HG03571 (cell line): ENCODE results near the gene TATDN2.

ENCODE experiments used
- ATAC-seq: cut with Tn5 transposase; IDR thresholded peaks from one replicate; pipeline ENCODE4 v1.9.1; 2021; ENCODE audit not compliant: unreplicated experiment

Gene TATDN2, protein sequence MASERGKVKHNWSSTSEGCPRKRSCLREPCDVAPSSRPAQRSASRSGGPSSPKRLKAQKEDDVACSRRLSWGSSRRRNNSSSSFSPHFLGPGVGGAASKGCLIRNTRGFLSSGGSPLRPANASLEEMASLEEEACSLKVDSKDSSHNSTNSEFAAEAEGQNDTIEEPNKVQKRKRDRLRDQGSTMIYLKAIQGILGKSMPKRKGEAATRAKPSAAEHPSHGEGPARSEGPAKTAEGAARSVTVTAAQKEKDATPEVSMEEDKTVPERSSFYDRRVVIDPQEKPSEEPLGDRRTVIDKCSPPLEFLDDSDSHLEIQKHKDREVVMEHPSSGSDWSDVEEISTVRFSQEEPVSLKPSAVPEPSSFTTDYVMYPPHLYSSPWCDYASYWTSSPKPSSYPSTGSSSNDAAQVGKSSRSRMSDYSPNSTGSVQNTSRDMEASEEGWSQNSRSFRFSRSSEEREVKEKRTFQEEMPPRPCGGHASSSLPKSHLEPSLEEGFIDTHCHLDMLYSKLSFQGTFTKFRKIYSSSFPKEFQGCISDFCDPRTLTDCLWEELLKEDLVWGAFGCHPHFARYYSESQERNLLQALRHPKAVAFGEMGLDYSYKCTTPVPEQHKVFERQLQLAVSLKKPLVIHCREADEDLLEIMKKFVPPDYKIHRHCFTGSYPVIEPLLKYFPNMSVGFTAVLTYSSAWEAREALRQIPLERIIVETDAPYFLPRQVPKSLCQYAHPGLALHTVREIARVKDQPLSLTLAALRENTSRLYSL

DNA sequence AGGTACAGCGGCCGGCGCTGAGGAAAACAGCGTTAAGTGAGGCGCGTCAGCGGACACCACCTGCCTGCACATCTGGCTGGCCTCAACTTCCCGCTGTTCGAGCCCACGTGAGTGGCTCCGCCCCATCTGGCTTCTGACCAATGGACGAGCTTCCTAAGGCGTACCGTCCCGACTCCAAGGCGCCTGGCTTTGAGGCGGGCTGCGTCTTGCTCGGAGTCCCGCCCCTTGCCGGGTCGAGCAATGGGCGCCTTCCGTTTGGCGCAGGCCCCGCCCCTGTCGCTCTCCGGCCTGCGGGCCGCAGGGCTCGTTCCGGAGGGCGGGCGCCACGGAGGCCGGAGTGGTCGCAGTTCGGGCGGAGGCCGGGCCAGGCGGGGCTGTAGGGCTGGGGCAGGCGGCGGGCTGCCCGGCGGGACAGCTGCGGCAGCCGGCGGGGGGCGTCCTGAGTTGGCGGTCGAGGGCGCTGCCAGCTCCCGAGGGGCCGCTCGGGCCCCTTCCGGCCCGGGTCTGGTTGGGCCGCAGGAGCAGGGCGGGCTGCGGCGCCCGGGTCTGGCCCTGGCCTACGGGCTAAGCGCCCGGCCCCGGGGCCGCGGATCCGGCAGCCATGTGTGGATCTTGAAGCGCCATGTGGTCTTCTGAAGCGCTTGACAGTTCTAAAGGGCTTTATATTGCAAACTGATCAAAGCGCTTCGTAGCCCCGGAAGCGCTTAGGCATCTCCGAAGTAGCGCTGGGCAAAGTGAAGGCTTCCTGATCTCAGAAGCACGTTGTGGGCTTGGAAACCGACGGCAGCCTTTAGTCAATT lies at the start of gene TATDN2:
Gene TATDN2, plus strand, starts transcription at position 276 of the 800 bp plus-strand sequence. CDS start 742 bp downstream, outside the sequence.
- peak; percentile 94 for ATAC-seq

DNA sequence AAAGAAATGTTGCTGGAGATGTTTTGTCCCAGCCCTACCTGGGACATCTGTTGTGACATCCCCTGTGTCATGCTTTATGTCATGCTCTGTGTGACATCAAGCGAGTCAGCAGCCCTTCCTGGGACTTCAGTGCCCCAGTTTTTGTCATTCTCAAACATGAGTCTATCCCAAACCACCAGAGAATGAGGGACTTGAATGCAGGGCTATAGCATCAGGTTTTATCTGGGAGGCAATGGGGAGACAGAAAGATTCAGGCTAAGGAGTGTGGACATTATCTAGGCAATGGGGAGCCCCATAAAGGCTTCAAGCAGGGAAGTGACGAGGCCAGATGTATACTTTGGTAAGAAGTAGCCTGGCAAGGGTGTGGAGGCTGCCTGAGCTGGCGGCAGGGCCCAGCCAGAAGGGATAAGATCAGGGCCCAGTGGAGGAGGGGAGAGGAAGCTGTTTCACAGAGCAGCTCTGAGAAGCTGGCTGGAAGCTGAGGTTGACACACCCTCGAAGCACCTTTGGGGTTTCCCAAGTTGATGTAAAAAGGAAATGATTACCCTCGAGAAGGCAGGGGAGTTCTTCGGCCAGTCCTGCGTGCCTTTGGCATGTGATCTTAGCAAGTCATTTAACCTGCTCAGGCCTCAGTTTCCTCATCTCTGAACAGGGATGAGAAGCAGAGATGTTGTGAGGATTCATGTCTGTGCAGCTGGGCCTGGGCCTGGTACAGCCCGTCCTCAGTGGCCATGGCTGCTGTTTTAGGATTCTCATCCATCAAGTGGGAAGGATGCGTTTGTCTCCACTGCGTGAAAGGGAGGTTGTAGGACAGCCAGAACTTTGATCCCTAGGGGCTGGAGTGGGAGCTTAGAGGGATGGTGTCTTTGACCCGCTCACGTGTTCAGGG lies 49.3 kb upstream of the TATDN2 start:
- peak; percentile 77 for ATAC-seq

DNA sequence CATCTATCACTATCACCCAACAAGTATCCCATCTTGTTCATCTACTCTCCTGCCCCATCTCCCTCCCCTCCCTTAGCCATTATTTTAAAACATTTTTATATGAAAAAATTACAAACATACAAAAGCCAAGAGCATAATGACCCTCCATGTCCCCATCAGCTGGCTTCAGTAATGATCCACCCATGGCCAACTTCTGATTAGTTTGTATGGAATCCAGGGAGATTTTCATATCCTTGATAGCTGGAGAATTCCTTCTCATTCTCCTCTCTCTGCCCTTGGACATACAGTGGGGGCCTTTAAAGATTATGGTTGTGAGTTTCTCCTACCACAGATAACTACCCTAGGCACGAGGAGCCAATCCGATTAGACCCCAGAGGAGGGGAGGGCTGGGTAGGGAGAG lies 43.3 kb upstream of the TATDN2 start:
- ATAC-seq = no peak

DNA sequence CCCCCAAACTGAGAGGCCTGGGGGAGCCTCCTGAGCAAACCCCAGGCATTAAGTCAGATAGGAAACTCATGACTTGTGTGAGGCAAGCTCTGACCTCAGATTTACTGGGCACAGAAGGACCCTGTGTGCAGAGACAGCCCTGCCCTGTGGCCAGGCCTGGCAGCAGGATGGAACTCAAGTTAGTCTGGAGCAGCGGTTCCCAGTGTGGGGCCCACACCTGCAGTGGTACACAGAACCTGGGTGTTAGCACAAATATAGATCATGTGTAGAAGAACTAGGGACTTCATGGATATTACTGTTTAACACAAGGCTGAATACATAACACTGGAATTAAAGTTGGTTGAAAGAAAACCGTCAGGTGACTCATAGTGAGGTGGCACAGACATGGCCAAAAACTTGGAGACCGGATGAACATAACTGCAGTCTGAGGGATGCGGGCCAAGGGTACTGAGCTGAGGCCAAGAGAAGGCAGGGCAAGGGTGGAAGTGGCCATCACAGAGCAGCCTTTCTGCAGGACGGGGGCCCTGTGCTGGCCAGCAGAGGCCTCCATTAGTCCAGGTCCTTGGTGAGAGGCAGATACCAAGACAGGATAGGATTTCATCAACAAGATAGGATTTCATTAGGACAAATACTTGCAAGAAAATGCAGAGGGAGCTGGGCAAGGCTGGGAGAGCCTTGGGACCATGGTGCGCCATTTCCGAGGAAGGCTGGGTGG lies 42.7 kb upstream of the TATDN2 start:
- ATAC-seq = no peak

DNA sequence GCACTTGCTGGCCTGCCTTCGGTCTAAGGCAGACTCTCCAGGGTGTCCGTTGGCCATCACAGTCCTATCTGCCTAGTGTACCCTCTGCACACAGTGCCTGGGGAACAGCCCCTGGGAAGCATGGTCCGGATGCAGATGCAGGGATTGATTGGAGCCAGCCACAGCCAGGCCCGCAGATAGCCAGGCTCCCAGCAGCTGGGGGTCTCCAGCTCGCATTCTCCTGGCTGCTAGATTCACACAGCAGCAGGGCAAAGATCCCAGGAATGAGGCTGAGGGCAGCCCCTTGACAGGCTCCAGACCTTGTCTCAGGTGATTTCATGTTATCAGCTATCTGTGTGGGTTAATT lies 42.1 kb upstream of the TATDN2 start:
- ATAC-seq = no peak

DNA sequence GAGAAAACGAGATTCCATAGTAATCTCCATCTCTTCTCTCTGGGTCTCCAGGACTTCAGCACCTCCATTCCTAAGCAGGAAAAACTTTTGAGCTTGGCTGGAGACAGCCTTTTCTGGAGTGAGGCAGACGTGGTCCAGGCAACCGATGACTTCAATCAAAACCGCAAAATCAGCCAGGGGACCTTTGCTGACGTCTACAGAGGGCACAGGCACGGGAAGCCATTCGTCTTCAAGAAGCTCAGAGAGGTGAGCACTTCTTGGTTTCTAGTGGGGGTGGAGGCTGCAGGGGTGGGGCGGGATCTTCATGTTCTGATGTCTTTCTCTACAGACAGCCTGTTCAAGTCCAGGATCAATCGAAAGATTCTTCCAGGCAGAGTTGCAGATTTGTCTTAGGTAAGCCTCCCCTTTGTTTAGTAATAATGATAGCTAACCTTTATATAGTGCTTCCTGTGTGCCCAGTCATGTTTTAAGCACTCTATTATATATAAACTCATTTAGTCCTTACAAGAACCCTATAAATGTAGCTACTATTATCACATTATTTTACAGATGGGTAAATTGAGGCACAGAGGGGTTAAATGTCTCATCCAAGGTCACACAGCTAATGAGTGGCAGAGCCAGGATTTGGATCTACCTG lies 35.0 kb upstream of the TATDN2 start:
- no peak for ATAC-seq

DNA sequence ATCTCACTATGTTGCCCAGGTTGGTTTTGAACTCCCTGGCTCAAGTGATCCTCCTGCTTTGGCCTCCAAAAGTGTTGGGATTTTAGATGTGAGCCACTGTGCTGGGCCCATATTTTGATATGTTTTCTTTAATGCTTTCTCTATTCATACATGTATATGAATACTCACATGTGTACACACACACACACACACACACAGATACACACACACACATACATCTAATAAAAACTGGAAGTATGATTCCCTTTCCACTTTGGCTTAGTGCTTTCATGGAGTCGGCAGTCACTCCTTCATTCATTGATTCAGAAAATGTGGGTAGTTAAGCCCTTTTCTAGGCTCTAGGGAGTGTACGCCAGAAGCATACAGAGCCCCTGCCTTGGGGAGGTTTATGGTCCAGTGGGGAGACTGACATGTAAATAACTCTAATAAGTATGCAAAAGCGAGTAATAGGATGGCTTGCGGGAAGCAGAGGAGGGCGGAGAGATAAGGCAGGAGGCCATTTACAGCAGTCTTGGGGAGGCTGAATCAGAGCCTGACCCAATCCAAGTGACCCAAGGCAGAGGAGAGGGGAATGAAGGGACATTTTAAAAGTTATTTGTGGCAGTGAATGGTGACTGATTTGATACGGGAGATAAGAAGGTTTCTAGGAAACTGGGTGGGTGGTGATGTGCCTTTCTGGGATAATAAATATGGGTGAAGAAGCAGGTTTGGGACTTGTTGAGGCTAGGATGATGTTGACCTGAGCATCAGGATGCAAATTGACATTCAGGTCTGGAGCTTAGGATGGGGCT lies 32.5 kb upstream of the TATDN2 start:
- ATAC-seq = no peak

DNA sequence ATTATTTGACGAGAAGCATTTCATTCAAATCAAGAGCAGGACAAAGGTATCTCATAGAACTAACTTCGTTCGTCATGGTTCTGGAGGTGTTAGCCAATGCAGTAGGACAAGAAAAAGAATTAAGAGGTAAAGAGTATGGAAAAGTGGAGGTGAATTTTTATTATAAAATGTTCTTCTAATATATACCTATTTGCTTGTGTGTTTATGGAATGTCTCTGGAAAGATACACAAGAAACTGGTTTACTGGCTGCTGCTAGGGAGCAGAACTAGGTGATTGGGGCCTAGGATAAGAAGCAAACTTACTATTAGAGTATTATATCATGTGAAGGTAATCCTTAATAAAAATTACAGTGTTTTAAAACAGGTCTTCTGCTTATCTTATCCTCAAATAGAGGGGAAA lies 30.9 kb upstream of the TATDN2 start:
- no peak for ATAC-seq

DNA sequence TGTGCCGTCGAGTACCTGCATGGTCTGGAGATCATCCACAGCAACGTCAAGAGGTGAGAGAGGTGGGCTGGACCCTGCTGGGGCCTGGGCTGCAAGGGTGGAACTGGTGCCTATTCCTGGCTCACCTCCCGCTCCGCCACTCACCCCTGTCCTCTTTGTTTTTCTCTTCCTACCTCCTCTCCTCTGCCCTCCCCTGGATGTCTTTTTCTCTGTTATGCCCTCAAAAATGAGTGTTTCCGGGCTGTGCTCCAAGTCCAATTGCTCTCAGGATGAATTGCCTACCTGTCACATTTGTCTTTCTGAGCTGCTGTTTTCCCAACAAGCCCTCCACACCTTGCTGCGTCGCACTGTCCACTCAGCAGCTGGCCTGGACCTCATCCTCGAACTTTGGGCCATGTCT lies 28.5 kb upstream of the TATDN2 start:
- ATAC-seq = no peak

DNA sequence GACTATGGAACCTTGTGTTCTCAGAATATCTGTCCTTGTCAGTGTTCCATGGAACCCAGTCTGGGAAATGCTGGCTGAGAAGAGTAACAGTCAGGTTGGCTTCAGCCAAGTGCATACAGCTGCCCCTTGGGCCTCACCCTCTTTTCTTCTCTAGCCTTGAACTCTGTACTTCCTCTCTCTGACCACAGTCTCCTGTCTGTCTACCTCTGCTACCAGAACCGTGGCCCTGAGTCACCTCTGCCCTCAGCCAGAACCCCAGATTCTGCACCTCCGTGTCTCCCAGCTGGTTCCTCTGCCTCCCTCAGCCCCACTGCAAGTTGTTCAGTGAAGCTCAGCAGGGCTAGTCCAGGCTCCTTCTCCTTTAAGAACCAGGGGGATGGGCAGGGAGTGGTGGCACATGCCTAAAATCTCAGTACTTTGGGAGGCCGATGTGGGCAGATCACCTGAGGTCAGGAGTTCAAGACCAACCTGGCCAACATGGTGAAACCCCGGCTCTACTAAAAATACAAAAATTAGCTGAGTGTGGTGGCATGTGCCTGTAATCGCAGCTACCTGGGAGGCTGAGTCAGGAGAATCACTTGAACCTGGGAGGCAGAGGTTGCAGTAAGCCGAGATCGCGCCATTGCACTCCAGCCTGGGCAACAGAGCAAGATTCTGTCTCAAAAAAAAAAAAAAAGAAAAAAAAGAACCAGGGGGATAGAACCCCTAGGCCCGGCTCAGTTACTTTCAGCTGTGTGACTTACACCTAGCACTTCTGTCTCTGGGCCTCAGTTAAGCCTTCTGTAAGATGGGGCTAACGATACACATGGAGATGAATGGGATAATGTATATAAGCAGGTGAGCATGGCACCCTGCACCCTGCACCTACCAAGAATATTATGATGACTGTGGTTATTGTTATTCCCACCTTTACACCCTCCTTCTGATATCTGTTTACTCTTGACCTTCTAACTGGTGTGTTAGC lies 24.3 kb upstream of the TATDN2 start:
- peak; percentile 53 for ATAC-seq

DNA sequence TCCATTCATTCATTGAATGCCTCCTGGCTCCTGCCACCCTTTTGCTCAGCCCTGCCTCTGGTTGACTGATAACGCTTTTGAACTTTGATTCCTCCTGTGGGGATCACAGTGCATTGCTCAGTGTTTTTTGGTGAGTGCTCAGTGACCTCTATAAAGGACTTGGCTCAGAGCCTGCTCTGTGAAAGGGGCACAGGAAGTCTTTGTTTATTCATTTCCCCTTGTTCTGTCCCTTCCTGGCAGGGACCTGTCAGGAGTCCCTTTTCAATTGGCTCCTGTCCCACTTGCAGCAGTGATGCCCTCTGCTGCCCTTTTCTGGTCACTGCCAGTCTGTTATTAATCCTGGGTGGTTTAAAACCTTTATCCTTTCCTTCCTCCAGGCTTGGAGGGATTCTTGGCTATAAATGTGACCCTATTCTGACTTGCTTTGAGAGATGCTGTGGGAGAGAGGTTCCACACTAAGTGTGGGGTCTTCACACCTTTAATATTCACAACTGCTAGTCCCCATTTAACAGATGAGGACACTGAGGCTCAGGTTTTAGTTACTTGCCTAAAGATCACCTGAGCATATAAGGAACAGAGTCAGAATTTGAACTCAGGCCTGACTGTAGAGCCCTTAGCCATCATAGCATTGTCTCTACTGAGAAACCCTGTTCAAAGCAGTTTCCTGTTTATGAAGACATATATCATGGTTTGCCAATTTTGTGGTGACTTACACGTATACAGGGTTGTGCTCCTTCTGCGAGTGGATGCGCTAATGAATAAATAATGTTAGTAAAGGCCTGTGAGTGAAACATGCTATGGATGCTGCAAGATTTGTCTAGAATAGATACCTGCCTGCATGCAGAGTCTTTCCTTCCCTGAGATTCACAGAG lies 23.2 kb upstream of the TATDN2 start:
- no peak for ATAC-seq

DNA sequence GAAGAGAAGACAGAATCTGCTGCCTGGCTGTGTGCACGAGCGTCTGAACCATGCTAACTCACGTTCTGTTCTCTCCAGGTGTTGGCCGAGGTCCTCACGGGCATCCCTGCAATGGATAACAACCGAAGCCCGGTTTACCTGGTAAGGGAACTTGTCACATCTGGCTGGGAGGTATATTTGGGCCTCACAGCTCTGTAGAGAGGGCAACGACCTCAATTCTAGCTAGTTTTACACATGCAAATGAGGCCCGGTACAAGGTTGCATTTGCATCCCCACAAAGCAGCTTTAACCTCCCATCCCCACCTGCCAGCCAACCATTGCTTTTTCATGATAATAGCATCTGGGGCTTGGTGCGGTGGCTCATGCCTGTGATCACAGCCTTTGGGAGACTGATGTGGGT lies 22.0 kb upstream of the TATDN2 start:
- ATAC-seq = no peak

DNA sequence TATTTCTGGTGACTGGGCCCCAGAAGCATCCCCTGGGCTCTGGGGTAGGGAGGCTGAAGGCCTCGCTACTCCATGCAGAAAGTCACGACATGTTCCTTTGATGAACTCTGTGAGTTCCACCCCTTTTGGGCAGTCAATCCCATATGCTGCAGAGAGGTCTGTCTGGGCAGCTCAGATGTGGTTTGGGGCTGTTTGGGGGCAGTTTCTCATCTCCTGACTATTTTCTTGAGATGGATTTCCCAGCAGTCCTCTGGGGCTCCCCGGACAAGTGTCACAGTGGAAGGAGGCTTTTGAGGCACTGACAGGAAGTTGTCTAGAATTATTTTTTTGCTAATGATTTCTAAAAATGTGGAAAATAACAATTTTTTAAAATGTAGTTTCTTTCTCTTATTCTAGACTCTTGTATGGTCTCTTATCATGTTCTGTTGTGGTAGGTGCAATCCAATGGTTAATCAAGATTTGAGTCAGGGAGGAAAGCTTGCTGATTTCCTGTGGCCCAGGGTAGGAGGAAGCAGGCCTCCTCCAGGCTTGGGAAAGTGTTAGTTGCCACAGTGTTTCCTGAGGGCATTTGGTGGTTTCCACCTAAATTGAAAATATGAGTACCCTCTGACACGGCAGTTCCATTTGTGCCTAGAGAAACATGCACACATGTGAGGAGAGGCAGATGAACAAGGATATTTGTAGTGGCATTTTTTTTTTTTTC lies 19.9 kb upstream of the TATDN2 start:
- ATAC-seq = no peak

DNA sequence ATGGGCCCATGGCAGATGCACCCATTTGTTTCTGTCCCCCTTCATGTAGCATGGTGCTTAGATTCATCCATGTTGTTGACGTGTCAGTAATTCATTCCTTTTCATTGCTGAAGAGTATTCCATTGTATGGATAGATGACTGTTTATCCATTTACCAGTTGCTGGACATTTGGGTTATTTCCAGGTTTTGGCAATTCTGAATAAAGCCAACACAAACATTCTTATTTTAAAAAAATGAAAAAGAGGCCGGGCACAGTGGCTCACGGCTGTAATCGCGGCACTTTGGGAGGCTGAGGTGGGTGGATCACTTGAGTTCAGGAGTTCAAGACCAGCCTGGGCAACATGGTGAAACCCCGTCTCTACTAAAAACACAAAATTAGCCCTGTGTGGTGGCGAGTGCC lies 18.7 kb upstream of the TATDN2 start:
- ATAC-seq = no peak

DNA sequence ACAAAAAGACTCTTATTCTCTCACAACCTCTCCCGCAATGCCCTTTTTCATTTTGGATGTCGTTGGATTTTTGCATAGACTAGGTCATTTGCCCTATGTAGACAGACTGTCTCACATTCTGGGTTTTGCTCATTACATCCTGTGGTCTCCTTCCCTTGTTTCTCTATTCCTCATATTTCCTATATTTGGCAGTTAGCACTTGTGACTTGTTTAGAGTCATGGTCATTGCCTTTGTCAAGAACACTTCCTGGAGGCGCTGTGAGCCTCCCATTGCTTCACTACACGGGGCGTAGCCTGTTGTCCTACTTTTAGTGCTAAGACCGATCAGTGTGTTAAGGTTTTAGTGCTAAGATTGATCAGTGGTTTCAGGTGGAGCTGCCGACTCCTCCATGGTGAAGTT lies 16.1 kb upstream of the TATDN2 start:
- no peak for ATAC-seq

DNA sequence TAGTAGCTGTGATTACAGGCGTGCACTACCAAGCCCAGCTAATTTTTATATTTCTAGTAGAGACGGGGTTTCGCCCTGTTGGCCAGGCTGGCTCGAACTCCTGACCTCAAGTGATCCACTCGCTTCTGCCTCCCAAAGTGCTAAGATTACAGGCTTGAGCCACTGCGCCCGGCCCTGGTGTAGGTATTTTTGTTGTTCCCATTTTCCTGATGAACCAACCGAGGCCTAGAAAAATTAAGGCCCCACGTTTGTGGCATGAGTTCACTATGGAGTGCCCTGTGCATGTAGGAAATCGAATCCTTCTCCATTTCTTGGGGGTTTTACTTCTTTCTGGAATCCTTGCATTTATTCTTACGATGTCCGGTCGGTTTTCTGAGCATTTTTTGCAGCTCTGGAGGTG lies 14.3 kb upstream of the TATDN2 start:
- ATAC-seq = no peak
